GM12865 (cell line): Measurements from ENCODE around the gene SMARCD3.

ENCODE experiments used
- DNase-seq: peaks from one replicate; pipeline ENCODE4 v3.0.0; 2010; ENCODE audit warnings: low read depth
- H3K4me3 ChIP-seq: 2 replicates; pipeline ENCODE4 v1.5.1; 2011; ENCODE audit warnings: mild to moderate bottlenecking, low read depth, low read length, control low read depth
- CTCF ChIP-seq: IDR thresholded peaks from 2 replicates; pipeline ENCODE4 v1.5.1; 2011; ENCODE audit warnings: low read length, control low read depth, low read depth, inconsistent platforms; ENCODE audit not compliant: insufficient read depth; ENCODE audit errors: missing control alignments

The SMARCD3 gene

GRCh38 chr7:151208253-151208862, 40.1 kb downstream of the SMARCD3 start:
- no peak for TF ChIP-seq CTCF
- no peak overlapping the region for H3K4me3 ChIP-seq
- no peak for DNase-seq

- H3K4me3 ChIP-seq, result no peak overlapping the region
- no peak for DNase-seq
- no peak for TF ChIP-seq CTCF
These were observed 40.7 kb downstream of the SMARCD3 start for GRCh38 chr7:151207804-151208203.

GRCh38 chr7:151207315-151207714, 41.2 kb downstream of the SMARCD3 start:
- DNase-seq, result no peak
- no peak overlapping the region for H3K4me3 ChIP-seq
- TF ChIP-seq CTCF, result no peak

GRCh38 chr7:151206914-151207313, 41.6 kb downstream of the SMARCD3 start:
- TF ChIP-seq CTCF, result no peak
- H3K4me3 ChIP-seq, result no peak overlapping the region
- no peak for DNase-seq

GRCh38 chr7:151205730-151206129, 42.8 kb downstream of the SMARCD3 start:
- no peak for TF ChIP-seq CTCF
- DNase-seq, result peak; percentile 11

GRCh38 chr7:151204383-151205032, 44.0 kb downstream of the SMARCD3 start:
- no peak overlapping the region for H3K4me3 ChIP-seq
- DNase-seq, result no peak
- TF ChIP-seq CTCF, result no peak

More at GRCh38 chr7:151205730-151206129, 42.8 kb downstream of the SMARCD3 start:
- no peak overlapping the region for H3K4me3 ChIP-seq

GRCh38 chr7:151202836-151203235, 45.7 kb downstream of the SMARCD3 start:
- H3K4me3 ChIP-seq, result no peak overlapping the region
- TF ChIP-seq CTCF, result no peak
- DNase-seq, result no peak
